Prostate gland (tissue), 2 donors: Measurements from ENCODE around the gene HCFC2.

Source experiments
- POLR2A ChIP-seq: fragments of 450-650 bp; IDR thresholded peaks from one replicate; pipeline ENCODE4 v1.6.1; 2016; ENCODE audit warnings: antibody characterized with exemption, mild to moderate bottlenecking
- POLR2AphosphoS5 ChIP-seq: sonication (generic); formaldehyde crosslinking; IDR thresholded peaks from one replicate; pipeline ENCODE4 v1.6.1; 2017; ENCODE audit warnings: antibody characterized with exemption
- TF ChIP-seq, protein P1 (sequence below), 4 experiments: fragments of 200-600 bp in 2 of 4; fragments of 450-650 bp in 2 of 4; sonication (generic) in 2 of 4; IDR thresholded peaks; 1 replicate in 3 of 4; 2 replicates in 1 of 4; pipeline ENCODE4 v1.5.1; 2016 to 2019; ENCODE audit warnings: antibody characterized with exemption in 4 of 4, mild to moderate bottlenecking in 2 of 4, moderate library complexity in 2 of 4

DNA sequence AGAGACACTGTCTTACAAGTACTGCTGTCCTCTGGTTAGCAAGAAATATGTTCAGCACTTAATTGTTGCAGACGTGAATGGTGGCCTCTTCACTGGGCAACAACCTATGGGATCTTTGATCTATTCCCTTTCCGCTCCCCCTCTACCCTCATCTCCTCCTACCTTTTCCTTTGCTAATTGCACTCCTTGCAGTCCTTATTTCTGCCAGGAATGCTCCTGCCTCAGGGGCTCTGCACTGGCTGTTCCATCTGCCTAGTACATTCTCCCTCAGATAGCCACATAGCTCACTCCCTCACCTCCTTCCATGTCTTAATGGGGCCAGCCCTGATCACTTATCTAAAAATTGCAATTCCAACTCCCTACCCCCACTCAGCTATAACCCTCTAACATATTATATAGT lies 78.2 kb downstream of the HCFC2 start:
- no peak for TF ChIP-seq POLR2A
- TF ChIP-seq, protein P1, sequence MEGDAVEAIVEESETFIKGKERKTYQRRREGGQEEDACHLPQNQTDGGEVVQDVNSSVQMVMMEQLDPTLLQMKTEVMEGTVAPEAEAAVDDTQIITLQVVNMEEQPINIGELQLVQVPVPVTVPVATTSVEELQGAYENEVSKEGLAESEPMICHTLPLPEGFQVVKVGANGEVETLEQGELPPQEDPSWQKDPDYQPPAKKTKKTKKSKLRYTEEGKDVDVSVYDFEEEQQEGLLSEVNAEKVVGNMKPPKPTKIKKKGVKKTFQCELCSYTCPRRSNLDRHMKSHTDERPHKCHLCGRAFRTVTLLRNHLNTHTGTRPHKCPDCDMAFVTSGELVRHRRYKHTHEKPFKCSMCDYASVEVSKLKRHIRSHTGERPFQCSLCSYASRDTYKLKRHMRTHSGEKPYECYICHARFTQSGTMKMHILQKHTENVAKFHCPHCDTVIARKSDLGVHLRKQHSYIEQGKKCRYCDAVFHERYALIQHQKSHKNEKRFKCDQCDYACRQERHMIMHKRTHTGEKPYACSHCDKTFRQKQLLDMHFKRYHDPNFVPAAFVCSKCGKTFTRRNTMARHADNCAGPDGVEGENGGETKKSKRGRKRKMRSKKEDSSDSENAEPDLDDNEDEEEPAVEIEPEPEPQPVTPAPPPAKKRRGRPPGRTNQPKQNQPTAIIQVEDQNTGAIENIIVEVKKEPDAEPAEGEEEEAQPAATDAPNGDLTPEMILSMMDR (IDR thresholded peaks at IDR 0.05), result no peak
- TF ChIP-seq POLR2AphosphoS5, result no peak
